ENCODE data around the gene SLC35F6.

- no peak for TF ChIP-seq EZH2 (IDR thresholded peaks at IDR 0.05; ENCODE audit: insufficient read depth, poor library complexity, severe bottlenecking)
- no peak for TF ChIP-seq EZH2phosphoT487 (IDR thresholded peaks at IDR 0.05; ENCODE audit: insufficient read depth, low read depth)
These were observed 18.3 kb upstream of the SLC35F6 start for GRCh38 chr2:26745609-26746327.
